Suppressor macrophage treated with lipopolysaccharide for 1 hour (primary cell): ENCODE results near the gene NGFR.

Experiments used
- DNase-seq, 3 donors: peaks; one replicate each; pipeline ENCODE4 v3.0.0-alpha.2; 2020 to 2022

Gene NGFR

GRCh38 chr17:49518346-49519078, 23.4 kb downstream of the NGFR start:
- DNase-seq: no peak

DNA sequence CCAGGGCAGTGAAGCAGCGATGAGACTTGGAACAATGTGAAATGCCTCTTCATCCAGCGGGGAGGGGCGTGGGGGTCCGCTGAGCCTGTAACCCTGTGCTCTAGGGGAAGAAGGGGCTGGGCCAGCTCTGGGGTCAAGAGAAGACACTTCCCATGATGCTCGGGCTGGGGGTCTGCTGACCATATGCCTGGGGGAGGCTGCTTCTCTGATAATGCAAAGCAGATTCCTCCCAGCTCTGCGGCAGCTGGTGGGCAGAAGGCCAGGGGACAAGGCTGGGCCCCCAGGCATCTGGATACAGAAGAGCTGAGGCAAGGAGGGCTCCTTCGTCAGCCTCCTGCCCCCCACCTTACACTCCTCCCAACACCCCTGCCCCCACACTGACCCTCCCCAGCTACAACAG, 24.7 kb downstream of the NGFR start:
- DNase-seq: no peak

DNA sequence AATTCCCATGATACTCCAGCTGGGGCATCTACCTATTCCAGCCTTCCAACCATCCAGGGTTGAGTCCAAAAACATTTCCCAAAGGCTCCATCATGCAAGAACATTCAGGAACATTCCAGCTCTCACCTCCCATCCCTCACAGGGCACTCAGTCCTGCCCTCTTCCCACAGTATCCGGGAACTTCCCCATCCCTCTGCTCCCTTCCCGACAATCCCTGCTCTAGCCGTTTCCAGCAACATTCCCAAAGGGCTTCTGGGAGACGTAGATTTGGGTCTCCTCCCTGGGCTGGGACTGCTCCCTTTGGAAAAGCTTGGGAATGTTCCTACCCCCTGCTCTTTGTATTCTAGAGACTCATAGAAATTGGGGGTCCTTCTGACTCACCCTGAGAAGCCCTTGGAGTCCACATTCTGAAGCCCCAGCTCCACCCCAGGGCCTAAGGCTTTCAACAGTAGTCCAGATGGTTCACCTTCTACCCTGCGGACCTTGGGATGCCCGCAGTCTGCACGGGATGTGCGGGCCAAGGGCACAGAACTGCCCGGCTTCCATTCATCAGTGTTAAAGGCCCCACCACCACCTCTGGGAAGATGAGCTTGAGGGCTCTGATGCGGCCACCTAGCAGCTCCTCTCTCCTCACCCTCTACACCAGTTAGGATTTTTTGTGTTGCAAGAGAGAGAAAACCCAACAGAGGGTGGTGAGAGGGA, 25.4 kb downstream of the NGFR start:
- DNase-seq: peak in 1 of 3 donors; percentile 40

GRCh38 chr17:49521088-49521450, 26.0 kb downstream of the NGFR start:
- no peak for DNase-seq

DNA sequence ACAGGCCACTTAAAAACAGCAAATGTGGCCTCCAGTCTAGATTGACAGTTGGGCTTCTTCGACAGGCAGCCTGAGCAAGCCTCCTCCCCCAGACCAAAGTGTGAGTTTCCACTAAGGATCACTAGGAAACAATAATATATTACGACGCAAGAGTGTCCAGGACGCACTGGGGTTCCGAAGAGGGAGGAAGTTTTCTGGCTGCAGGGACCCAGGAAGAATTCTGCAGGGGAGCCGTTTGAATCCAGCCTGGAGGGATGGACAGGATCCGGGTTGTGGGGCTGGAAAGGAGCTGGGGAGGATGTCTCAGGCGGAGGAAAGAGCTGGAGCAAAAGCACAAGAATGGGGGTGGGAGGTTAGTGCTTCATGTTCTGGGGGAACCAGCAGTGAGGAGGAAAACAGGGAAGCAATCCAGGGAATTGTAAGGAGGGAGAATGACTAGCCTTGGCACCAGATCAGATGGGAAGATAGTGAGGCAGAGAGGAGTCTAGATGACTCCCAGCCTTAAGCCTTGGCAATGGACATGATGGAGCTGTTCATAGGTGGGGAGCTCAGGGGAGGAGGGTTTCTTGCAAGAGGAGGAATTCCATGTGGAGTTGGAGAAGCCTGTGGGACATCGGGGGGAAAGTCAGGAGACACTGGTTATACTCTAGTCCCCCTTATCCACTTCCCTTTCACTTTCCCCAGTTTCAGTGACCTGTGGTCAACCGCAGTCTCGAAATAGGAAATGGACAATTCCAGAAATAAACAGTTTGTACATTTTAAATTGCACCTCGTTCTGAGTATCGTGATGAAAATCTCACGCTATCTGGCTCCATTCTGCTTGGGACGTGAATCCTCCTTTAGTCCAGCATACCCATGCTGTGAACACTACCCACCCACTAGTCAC, 26.6 kb downstream of the NGFR start:
- peak; percentile 33 to 56 (median 47) for DNase-seq

- peak; percentile 51 to 61 (median 58) for DNase-seq
Measured at GRCh38 chr17:49522357-49522890, 27.3 kb downstream of the NGFR start.

GRCh38 chr17:49523196-49523595, 28.1 kb downstream of the NGFR start:
- DNase-seq: no peak

DNA sequence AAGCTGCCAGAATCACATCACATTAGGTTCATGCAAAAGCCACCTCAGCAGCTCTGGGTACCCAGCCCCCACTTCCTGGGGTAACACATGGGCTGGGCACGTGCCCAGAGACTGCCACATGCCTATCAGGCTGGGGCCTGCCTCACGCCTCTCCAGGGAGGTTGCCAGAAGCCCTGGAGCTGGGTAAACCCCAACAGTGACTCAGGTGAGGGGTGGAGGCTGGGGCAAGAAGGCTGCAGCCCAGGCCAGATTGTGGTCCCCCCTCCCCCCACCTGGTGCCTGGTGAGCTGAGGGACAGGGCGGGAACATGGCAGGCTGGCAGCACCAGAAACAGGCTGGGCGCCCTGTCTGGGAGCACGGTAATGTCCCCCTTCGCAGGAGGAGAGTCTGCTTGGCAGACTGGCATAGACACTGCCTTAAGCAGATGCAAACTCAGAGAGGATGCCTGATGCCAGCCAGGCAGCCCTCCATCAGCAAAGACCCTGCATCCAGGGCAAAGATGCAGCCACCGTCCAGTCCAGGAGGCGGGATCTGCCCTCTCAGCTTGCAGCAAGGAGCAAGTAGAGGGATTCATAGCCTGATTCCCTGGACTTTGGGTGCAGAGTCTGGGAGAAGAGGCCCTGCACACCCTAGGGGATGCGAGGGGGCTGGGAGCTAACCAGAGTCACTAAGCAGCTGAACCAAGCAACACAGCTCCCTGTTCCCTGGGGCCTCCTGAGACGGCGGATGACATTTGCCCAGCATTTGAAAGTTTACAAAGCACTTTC, 28.8 kb downstream of the NGFR start:
- DNase-seq: peak in 1 of 3 donors; percentile 22

GRCh38 chr17:49524473-49525359, 29.6 kb downstream of the NGFR start:
- no peak for DNase-seq

DNA sequence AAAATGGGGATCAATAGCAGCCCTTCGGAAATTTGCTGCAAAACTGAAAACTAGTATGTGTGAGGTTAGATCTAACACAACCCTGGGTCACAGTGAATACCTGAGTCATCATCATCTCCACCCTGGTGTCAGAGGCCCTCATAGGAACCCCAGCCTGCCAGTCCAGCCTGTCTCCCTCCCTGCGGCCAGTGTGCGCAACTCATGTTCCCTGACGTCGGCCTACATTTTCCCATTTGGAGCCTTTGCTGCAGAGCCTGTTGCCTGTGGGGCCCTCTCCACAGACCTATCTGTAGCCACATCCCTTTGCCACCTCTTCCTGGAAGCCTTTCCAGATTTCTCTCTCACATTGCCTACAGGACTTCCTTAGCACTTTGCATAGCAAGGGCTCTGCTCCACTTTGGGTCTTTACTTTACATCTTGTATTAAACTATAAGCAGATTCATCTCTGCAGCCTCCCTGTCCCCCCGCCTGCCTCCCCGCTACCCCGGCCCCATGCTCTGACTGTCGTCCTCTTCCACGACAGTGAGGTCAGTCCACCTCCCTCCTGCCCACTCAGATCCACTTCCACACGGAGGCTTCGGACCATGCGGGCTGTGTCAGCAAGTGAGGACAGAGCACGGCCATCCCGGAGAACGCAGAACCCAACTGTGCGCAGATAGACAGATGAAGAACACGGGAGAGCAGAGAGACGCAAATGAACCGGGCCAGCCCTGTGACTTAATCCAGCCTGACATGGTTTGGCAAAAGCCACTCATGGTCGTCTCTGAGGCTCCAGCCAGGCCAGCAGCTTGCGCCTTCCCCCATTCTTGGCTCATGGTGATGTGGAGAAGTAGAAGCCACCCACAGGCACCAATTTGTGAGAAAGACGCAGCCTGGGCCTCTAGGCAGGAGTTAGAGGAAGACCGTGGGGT, 31.0 kb downstream of the NGFR start:
- no peak for DNase-seq

- DNase-seq: no peak
Measured at GRCh38 chr17:49527927-49528651, 33.0 kb downstream of the NGFR start.

DNA sequence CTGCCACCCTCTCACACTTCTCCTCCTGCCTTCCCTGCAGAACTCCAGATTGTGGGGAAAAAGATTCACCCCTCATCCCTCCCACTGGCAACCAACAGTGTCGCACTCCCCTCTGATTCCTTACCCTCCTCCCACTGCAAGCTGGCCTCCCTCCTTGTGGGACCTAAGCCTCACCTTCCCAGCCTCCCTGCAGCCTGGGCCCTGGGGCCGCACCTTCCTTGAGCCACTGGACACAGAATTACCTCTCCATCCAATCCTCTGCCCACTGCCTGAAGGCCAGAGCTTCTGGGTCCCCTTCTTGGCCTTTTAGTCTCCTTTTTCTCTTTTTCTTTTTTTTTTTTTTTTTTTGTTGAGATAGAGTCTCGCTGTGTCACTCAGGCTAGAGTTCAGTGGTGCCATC, 33.9 kb downstream of the NGFR start:
- no peak for DNase-seq

- DNase-seq: no peak
Measured at GRCh38 chr17:49530118-49530517, 35.0 kb downstream of the NGFR start.

- no peak for DNase-seq
Measured at GRCh38 chr17:49543860-49544259, 48.8 kb downstream of the NGFR start.

DNA sequence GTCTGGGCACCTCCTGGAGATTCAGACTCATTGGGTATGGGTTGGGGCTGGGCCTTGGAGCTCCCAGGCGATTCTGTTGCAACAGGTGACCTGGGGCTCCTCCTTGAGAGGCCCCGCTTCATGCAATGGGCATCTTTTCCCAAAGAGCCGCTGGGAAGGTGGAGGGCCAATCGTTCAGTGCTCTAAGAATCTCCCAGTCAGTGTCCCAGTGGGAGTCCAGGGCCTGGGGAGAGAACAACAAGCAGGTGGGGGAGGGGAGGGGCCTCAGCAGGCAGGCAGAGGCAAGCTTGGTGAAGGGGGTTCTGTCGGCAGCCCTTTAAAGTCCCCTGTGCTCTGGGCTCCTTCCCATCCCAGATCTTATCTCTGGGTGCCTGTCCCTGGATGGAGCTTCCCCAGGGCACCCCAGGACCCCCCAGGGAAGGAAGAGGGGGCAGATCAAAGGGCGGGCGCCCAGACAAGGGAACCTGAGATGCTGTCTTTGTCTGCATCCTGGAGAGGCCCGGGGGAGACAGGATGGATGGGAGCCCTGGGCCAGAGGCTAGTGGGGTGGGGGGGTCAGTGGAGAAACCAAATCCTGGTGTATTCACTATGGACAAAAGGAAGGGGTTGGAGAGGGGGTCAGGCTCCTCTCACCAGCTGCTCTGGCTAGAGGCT, 50.0 kb downstream of the NGFR start:
- DNase-seq: no peak

DNA sequence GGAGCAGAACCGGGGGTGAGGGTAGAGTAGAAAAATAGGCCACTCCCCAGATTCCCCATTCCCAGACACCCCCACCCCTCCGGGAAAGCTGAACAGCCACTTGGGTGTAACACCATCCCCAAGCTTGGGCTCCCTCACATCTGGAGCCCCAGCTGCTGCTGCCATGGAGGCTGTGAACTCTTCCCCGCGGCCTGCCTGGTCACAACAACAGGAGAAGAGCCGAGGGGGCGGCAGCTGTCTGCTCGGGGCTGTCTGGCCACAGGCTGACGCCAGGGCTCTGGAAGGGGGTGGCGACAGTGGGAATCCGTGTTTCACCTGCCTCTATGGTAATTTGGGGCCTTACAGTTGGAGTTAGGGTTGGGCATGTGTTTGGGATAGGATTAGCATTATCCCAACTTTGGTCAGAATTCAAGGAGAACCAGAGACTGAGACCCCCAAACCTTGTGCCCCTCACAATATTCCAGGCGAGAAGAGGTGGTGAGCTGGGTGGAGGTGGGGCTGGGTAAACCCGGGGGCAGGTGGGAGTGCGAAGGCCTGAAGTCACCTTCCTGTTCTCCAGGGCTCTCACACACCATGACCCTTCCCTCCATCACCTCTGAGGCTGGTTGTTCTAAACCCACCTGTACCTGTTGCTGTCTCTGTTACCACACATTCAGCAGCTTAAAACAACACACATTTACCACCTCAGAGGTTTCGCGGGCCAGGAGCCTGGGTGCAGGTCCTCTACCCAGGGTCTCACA, 50.9 kb downstream of the NGFR start:
- no peak for DNase-seq

- DNase-seq: no peak
Measured at GRCh38 chr17:49546546-49547535, 51.7 kb downstream of the NGFR start.
